H1 (cell line): ENCODE data around the gene FAM83G. TPM values are rescaled to one million over a fixed set of nuclear protein-coding genes. Genes with fewer than 3 reads are reported as not detected.

Experiments used
- FOSL1 ChIP-seq: IDR thresholded peaks from 2 replicates; pipeline ENCODE4 v1.6.1; 2011; ENCODE audit warnings: mild to moderate bottlenecking, low read depth, low read length, moderate library complexity; ENCODE audit not compliant: insufficient read depth
- KDM5A ChIP-seq: fragments of 200-600 bp; IDR thresholded peaks from 2 replicates; pipeline ENCODE4 v1.7.1; 2012; ENCODE audit warnings: mild to moderate bottlenecking, low read length, inconsistent platforms, mixed read lengths
- MAX ChIP-seq: IDR thresholded peaks from 2 replicates; pipeline ENCODE4 v1.6.1; 2012; ENCODE audit warnings: inconsistent platforms
- NANOG ChIP-seq: IDR thresholded peaks from 2 replicates; pipeline ENCODE4 v1.6.1; 2011; ENCODE audit warnings: low read length, low read depth, mild to moderate bottlenecking, inconsistent platforms; ENCODE audit not compliant: insufficient read depth, poor library complexity, severe bottlenecking
- RNF2 ChIP-seq: fragments of 200-900, 300-1000 bp; sonication (generic); IDR thresholded peaks from 2 replicates; pipeline ENCODE4 v1.7.1; 2016; ENCODE audit warnings: borderline replicate concordance, low read depth, mild to moderate bottlenecking, antibody characterized with exemption, low read length; ENCODE audit not compliant: poor library complexity, severe bottlenecking; ENCODE audit errors: missing control alignments
- TBP ChIP-seq: IDR thresholded peaks from 2 replicates; pipeline ENCODE4 v1.6.1; 2011; ENCODE audit warnings: low read depth, low read length, improper control_type of control experiment
- polyA plus RNA-seq, 7 experiments: library from polyadenylated mRNA; depleted of rRNA in 3 of 7; stranded (reverse) in 5 of 7; unstranded in 2 of 7; fragments of >200 nt in 5 of 7; fragments of 200-250 nt in 2 of 7; gene quantifications; 1 replicate in 5 of 7; 2 replicates in 1 of 7; 4 replicates in 1 of 7; pipeline versions ENCODE4 v1.2.1 to v1.2.3, GENCODE V29; 2011 to 2013; ENCODE audit warnings: missing spikeins in 2 of 7, mixed read lengths in 2 of 7
- total RNA-seq: library from RNA; stranded (reverse); fragmentation: NEBNext Ultra II Directional; extraction: Animal tissue kit (Norgen Biotek cat#: 25700); gene quantifications from 2 replicates; pipeline ENCODE4 v1.2.1, GENCODE V29; 2021

Gene FAM83G
- total and polyA plus RNA-seq, 2 of the 8 experiments (the other 6 are each of a cell fraction or from before 2014, with no cell fraction given) = 15.4 to 29.0 TPM

- TF ChIP-seq RNF2 (no peak), KDM5A (no peak), FOSL1 (no peak), TBP (no peak), NANOG (no peak), MAX (no peak)
Observed at GRCh38 chr17:18990331-18990730, 14.2 kb downstream of the FAM83G start (continued).
